Measurements from ENCODE around the gene PRKAG2. TPM values are rescaled to one million over a fixed set of nuclear protein-coding genes. Genes with fewer than 3 reads are reported as not detected.
"Not testable (repeated sequence)": the region's sequence is repeated elsewhere in the genome, so short reads cannot be mapped to it uniquely, and the experiment has no call there.

PRKAG2 gene
- total RNA-seq, 2 donors from 2014 or later, result 19.9 to 22.6 TPM

DNA sequence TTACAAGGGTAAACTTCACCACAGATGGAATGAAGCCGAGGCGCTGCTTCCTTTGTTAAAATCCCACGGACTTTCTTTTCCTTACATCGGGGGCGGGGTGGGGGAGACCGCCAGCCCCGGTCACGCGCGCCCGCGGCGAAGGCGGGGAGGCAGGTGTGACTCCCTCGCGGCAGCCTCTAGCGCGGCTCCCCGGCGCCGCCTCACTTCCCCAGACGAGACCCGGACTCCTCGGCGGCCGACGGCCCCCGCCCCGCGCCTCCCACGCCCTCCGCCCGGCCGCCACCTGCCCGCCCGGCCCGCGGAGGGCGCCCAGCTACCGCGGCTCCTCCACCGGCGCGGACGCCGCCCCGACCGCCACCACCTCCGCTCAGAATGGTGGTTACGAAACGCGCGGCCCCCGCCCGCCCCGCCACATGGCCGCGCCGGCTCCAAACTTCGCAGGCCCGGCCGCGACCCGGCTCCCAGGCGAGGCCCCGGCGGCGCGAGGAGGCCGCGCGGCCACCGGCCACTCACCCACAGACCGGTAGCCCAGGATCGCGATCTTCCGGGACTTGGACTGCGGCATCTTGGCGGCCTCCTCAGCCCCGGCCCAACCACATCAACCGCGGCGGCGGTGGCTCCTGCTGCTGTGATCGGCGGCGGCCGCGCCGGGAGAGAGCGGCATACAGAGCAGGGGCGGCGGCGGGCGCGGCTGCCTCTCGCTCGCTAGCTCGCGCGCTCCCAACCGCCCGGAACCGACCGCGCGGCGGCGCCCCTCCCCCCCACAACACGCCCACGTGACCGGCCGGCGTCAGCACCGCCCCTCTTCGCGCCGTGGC lies 357.8 kb downstream of the PRKAG2 start:
- not testable (repeated sequence) for H3K36me3 Mint-ChIP-seq, H3K27me3 Mint-ChIP-seq, H3K9me3 Mint-ChIP-seq
- Mint-ChIP-seq H3K4me3 (peak overlapping the region; percentile 91), H3K4me1 (ENCODE audit: low read depth in 2 of 2) (peaks cover 42 to 43% of the 10 kb centered on the region in 2 donors), H3K27ac (peak overlapping the region; percentile 94)
- peak; percentile 78 for DNase-seq (ENCODE audit: low spot score)
- peak; percentile 78 to 81 for ATAC-seq

DNA sequence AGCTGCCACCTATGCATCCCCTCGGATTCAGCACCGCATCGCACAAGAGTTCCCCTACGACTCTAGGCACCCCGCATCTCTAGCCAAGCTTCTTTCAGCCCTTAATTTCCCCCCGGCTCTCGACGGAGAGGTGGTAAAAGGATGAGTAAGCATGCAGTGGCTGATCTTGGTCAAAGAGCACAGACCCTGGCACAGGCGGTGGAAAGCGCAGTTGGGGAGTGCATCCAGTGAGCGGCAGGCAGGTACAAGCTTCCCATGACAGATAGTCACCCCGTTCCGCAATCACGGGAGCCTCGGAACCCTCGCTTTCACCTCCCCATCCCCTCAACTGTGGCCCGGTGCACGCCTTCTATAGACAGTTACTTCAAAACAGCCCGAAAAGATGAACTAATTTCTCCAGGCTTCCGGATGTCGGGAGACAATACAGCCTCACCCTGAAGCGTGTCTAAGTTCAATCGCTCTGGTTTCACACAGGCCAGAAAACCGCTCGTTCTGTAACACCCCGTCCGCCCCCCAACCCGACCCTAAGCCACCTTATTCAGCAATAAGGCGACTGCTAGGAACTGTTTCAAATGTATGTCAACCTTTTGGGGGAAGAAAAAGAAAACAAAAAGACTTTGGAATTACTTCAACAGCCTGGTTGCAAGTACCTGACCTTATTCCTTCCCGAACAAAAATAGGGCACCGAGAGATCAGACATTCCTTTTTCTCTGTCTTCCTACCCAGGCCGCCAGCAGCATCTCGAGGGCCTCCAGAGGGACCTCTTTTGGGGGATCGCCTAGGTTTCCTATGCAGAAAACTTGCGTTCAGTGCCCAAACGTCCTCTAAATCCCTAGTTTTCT lies 358.6 kb downstream of the PRKAG2 start:
- Mint-ChIP-seq H3K4me3 (peak overlapping the region; percentile 91), H3K36me3 (no peaks in the 10 kb centered on the region), H3K9me3 (no peaks in the 10 kb centered on the region), H3K27ac (peak overlapping the region; percentile 87 to 94), H3K4me1 (ENCODE audit: low read depth in 2 of 2) (peaks cover 48 to 50% of the 10 kb centered on the region in 2 donors), H3K27me3 (no peaks in the 10 kb centered on the region)
- DNase-seq (ENCODE audit: low spot score), result peak; percentile 64
- no peak for ATAC-seq

DNA sequence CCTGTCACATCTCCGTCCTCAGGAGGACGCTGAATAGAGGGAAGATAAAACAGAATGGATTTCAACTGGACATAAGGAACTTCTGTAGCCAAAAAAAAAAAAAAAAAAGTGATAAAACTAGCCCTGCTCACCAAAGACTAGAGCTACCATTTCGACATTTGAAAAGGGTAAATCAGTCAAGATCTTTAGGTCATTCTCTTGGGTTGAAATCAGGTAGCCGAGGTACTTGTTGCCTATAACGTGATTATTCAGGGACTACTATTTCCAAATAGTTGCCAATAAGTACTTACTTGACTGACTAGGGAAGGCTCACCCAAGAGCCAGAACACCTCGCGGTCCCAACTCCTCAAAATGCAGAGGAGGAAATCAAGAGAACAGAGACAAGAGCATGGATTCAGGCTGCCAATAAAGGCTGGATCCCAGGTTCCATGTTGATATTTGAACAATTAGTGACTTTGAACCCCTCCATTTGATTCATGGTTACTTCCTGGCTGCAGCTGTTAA lies 359.3 kb downstream of the PRKAG2 start:
- H3K36me3 Mint-ChIP-seq, result no peaks in the 10 kb centered on the region
- peaks cover 51 to 55% of the 10 kb centered on the region in 2 donors for H3K4me1 Mint-ChIP-seq (ENCODE audit: low read depth in 2 of 2)
- H3K27me3 Mint-ChIP-seq, result no peaks in the 10 kb centered on the region
- ATAC-seq (no peak), DNase-seq (ENCODE audit: low spot score) (no peak)
- H3K9me3 Mint-ChIP-seq, result no peaks in the 10 kb centered on the region
- H3K27ac Mint-ChIP-seq, result peak overlapping the region; percentile 87 to 94
- peak overlapping the region; percentile 91 for H3K4me3 Mint-ChIP-seq

DNA sequence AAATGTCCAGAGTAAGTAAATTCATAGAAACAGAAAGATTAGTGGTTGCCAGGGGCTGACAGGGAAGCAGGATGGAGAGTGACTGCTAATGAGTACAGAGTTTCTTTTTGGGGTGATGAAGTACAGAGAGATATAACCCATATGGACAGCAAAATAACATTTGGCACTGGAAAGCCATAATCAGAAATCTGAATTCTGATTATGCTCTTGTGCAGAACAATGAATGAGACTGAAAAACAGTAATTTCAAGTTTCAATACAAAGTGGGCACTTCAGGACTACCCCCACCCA lies 361.7 kb downstream of the PRKAG2 start:
- no peak for DNase-seq (ENCODE audit: low spot score)
- Mint-ChIP-seq H3K4me1 (ENCODE audit: low read depth in 2 of 2) (peaks cover 65 to 69% of the 10 kb centered on the region in 2 donors), H3K9me3 (no peaks in the 10 kb centered on the region), H3K36me3 (no peaks in the 10 kb centered on the region), H3K27ac (peak overlapping the region; percentile 13 to 49), H3K4me3 (peak overlapping the region; percentile 55), H3K27me3 (no peaks in the 10 kb centered on the region)
- ATAC-seq, result no peak

DNA sequence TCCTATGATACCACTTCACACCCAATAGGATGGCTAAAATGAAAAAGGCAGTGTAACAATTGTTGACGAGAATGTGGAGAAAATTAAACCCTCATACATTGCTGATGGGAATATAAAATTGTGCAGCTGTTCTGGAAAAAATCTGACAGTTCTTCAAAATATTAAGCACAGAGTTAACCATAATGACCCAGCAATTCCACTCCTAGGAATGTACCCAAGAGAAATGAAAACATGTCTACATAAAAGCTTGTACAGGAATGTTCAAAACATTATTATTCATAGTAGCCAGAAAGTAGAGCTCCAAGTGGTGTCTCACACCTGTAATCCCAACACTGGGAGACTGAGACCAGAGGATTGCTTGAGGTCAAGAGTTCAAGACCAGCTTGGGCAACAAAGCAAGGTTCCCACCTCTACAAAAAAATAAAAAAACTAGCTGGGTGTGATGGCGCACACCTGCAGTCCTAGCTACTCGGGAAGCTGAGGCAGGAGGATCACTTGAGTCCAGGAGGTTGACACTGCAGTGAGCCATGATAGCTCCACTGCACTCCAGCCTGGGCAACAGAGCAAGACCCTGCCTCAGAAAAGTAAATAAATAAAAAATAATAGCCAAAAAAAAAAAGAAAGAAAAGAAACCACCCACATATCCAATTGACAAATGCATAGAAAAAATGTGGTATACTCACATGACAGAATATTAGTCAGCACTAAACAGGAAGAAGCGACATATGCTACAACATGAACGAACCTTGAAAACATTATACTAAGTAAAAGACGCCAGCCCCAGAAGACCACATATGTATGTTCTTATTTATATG lies 362.2 kb downstream of the PRKAG2 start:
- peak overlapping the region; percentile 55 for H3K4me3 Mint-ChIP-seq
- no peaks in the 10 kb centered on the region for H3K27me3 Mint-ChIP-seq
- ATAC-seq (no peak), DNase-seq (ENCODE audit: low spot score) (no peak)
- no peaks in the 10 kb centered on the region for H3K9me3 Mint-ChIP-seq
- peak overlapping the region; percentile 13 to 49 for H3K27ac Mint-ChIP-seq
- peaks cover 65 to 75% of the 10 kb centered on the region in 2 donors for H3K4me1 Mint-ChIP-seq (ENCODE audit: low read depth in 2 of 2)
- H3K36me3 Mint-ChIP-seq, result no peaks in the 10 kb centered on the region

DNA sequence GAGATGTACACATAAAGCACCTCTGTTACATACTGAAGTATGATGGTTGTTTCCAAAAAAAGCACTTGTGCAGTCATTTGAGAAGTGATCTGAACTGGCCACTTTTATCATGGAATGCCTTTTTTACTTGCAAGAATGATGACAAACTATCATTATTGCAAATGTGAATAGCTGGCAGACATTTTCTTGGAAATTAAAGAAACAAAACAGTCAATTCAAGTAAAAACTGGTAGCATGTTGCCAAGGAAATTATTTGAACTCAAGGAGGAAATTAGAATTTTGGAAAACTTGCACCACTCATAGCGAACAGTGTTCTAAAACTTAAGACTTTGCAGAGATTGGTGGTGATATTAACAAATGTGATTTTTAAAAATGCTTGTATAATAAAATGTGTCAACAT lies 363.8 kb downstream of the PRKAG2 start:
- no peaks in the 10 kb centered on the region for H3K27me3 Mint-ChIP-seq
- H3K36me3 Mint-ChIP-seq, result no peaks in the 10 kb centered on the region
- no peak for DNase-seq (ENCODE audit: low spot score)
- H3K27ac Mint-ChIP-seq, result no peak overlapping the region
- H3K4me1 Mint-ChIP-seq (ENCODE audit: low read depth in 2 of 2), result peaks cover 64 to 75% of the 10 kb centered on the region in 2 donors
- H3K9me3 Mint-ChIP-seq, result no peaks in the 10 kb centered on the region
- no peak for ATAC-seq
- no peak overlapping the region for H3K4me3 Mint-ChIP-seq

DNA sequence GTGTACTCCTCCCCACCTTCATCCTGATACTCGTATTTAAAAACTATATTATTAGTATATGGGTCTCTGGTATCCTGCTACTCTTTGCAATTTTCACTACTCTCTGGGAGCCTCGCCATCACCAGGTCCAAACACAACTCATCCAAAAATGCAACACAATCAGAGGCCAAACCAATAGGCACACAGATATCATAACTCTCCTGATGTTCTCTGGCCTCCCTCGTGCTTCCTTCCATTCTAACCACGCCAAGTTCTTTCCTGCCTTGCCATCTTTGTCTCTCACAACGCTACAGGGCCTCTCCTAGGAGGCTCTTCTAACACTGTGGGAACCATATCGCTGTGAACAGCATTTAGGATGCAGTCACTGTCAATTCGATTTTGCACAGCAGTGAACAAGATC lies 364.6 kb downstream of the PRKAG2 start:
- Mint-ChIP-seq H3K27ac (no peak overlapping the region), H3K4me1 (ENCODE audit: low read depth in 2 of 2) (peaks cover 61 to 74% of the 10 kb centered on the region in 2 donors), H3K27me3 (no peaks in the 10 kb centered on the region), H3K9me3 (no peaks in the 10 kb centered on the region), H3K36me3 (no peaks in the 10 kb centered on the region), H3K4me3 (no peak overlapping the region)
- no peak for DNase-seq (ENCODE audit: low spot score)
- ATAC-seq, result no peak

DNA sequence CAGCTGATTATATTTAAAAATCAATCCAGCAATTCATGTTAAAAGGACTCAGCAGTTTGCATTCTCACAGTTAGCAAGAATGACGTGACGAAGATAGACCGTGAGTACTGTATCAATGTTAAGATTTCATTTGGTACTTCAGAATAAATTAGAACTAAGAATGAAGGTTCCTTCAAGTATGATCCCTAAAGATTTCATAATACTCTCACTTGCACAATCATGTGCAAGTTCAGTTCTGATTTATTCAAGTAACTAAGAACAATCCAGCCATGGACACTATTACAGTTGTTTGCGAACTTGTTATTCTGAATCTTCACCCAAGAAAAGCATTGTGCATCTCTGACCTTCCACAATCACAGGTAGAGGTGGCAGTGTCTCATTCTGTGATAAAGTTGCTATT lies 365.0 kb downstream of the PRKAG2 start:
- DNase-seq (ENCODE audit: low spot score) (no peak), ATAC-seq (no peak)
- H3K4me3 Mint-ChIP-seq, result no peak overlapping the region
- H3K27ac Mint-ChIP-seq, result no peak overlapping the region
- no peaks in the 10 kb centered on the region for H3K36me3 Mint-ChIP-seq
- no peaks in the 10 kb centered on the region for H3K27me3 Mint-ChIP-seq
- no peaks in the 10 kb centered on the region for H3K9me3 Mint-ChIP-seq
- H3K4me1 Mint-ChIP-seq (ENCODE audit: low read depth in 2 of 2), result peaks cover 62 to 74% of the 10 kb centered on the region in 2 donors

DNA sequence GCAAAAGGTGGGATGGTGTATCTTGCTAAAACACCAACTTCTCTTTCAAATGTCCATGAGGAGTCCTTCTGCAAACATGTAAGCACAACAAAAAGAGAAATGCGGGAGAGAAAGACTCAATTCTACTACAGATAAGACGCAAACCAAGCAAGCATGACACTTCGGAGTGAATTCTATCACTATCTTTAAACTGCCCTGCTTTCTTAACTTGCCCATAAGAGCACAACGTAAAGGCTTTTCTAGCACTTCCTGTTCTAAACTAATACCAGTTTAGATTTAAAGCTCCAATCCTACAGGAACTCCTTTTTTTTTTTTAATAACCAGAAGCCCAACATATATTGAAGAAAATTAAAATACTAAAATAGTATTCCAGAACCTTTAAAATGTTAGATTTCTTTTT lies 365.6 kb downstream of the PRKAG2 start:
- no peak overlapping the region for H3K27ac Mint-ChIP-seq
- ATAC-seq (no peak), DNase-seq (ENCODE audit: low spot score) (no peak)
- no peak overlapping the region for H3K4me3 Mint-ChIP-seq
- H3K27me3 Mint-ChIP-seq, result no peaks in the 10 kb centered on the region
- peaks cover 61 to 76% of the 10 kb centered on the region in 2 donors for H3K4me1 Mint-ChIP-seq (ENCODE audit: low read depth in 2 of 2)
- H3K9me3 Mint-ChIP-seq, result no peaks in the 10 kb centered on the region
- H3K36me3 Mint-ChIP-seq, result no peaks in the 10 kb centered on the region

DNA sequence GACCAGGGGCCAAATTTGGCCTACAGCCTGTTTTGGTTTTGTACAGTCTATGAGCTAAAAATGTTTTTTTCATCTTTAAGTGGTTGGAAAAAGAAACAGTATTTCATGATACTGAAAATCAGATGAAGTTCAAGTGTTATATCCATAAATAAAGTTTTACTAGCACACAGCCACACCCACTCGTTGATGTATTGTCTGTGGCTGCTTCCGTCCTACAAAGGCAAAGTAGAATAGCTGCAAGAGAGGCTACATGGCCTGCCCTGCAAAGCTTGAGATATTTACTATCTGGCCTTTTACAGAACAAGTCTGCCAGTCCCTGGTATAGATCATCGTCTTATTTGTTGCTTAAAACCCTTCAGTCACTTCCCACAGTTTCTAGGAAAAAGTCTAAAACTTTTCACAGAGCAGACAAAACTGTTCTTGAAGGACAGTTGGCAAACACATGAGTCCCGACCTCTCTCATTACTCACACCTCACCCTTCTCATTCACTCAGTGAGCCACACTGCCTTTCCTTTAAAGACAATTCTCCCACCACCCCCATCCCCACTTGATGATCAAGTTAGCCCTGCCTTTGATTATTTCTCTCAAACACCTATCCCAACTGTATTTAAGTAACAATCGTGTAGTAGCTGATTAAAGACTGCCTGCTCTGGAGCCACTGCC lies 367.1 kb downstream of the PRKAG2 start:
- no peak overlapping the region for H3K4me3 Mint-ChIP-seq
- no peaks in the 10 kb centered on the region for H3K9me3 Mint-ChIP-seq
- H3K36me3 Mint-ChIP-seq, result no peaks in the 10 kb centered on the region
- peak overlapping the region in 1 of 2 donors; percentile 22 for H3K27ac Mint-ChIP-seq
- H3K27me3 Mint-ChIP-seq, result no peaks in the 10 kb centered on the region
- peaks cover 56 to 73% of the 10 kb centered on the region in 2 donors for H3K4me1 Mint-ChIP-seq (ENCODE audit: low read depth in 2 of 2)
- DNase-seq (ENCODE audit: low spot score) (no peak), ATAC-seq (no peak)

DNA sequence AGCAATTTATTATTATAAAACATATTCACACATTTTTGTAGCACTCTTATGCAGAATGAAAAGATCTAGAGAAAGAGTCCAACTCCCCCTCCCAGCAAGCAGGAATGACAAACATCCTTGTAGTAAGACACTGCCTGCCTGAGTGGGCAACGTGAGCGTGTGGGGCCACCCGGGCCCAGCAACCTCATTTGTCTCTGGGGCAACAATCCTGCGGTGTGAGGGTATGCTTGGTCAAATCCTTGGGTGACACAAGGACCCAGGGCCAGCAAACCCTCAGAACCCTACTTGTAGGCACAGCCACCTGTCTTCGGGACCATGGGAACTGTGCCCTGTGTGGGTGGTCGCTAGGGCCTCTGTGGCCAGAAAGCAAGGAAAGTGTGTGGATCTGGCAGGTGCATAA lies 367.9 kb downstream of the PRKAG2 start:
- no peak for ATAC-seq
- no peak overlapping the region for H3K27ac Mint-ChIP-seq
- no peak overlapping the region for H3K4me3 Mint-ChIP-seq
- H3K9me3 Mint-ChIP-seq, result no peaks in the 10 kb centered on the region
- no peak for DNase-seq (ENCODE audit: low spot score)
- H3K27me3 Mint-ChIP-seq, result no peaks in the 10 kb centered on the region
- peaks cover 53 to 67% of the 10 kb centered on the region in 2 donors for H3K4me1 Mint-ChIP-seq (ENCODE audit: low read depth in 2 of 2)
- H3K36me3 Mint-ChIP-seq, result no peaks in the 10 kb centered on the region

DNA sequence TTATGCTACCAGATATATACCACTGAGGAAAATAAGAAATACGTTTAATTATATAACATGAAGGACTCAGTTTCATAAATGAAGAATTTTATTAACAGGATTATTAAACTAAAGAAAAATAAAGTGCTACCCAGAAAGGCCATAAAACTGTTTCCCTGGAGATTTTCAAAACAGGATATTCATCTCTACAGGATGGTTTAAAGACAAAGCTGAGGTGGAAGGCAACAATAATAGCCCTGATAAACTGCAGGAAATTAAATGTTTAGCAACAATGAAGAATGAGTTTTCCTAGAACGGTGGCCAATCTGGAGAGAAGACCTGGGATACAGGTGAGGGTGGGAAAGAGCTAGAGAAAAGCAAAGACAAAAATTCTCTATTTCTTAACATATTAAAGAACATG lies 369.1 kb downstream of the PRKAG2 start:
- ATAC-seq (no peak), DNase-seq (ENCODE audit: low spot score) (no peak)
- Mint-ChIP-seq H3K4me3 (no peak overlapping the region), H3K27ac (no peak overlapping the region), H3K27me3 (no peaks in the 10 kb centered on the region), H3K36me3 (no peaks in the 10 kb centered on the region), H3K9me3 (no peaks in the 10 kb centered on the region), H3K4me1 (ENCODE audit: low read depth in 2 of 2) (peaks cover 52 to 56% of the 10 kb centered on the region in 2 donors)

DNA sequence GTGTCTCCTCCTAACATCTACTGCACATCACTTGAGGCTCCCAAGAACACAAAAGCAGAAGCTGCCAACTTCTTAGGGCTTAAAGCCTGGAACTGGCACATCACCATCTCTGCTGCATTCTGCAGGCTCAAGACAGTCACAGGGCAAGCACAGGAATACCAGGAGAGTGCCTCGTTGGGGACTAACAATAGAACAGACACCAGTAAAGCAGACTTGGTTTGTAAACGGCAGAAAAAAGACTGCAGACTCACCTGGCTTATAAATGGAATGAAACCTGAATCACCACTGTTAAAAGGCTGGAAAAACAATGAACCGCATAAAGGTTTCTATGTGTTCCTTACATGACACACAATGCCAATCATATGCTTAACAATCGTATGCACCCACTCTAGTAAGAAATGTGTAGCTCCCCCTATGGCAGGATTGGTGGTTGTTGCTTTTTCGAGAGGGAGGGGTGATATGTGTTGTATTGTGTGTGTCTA lies 370.0 kb downstream of the PRKAG2 start:
- DNase-seq (ENCODE audit: low spot score) (no peak), ATAC-seq (no peak)
- no peaks in the 10 kb centered on the region for H3K9me3 Mint-ChIP-seq
- H3K4me1 Mint-ChIP-seq (ENCODE audit: low read depth in 2 of 2), result peaks cover 49 to 50% of the 10 kb centered on the region in 2 donors
- H3K27me3 Mint-ChIP-seq, result no peaks in the 10 kb centered on the region
- H3K27ac Mint-ChIP-seq, result no peak overlapping the region
- H3K36me3 Mint-ChIP-seq, result no peaks in the 10 kb centered on the region
- H3K4me3 Mint-ChIP-seq, result no peak overlapping the region

Data from natural killer cell treated with Interleukin-12 subunit alpha and Interleukin-12 subunit beta and Interleukin-15 and Interleukin-18, amount 100 ng/mL, for 72 hours (primary cell).